ENCODE results near the gene PLEKHF1.

Gene PLEKHF1

DNA sequence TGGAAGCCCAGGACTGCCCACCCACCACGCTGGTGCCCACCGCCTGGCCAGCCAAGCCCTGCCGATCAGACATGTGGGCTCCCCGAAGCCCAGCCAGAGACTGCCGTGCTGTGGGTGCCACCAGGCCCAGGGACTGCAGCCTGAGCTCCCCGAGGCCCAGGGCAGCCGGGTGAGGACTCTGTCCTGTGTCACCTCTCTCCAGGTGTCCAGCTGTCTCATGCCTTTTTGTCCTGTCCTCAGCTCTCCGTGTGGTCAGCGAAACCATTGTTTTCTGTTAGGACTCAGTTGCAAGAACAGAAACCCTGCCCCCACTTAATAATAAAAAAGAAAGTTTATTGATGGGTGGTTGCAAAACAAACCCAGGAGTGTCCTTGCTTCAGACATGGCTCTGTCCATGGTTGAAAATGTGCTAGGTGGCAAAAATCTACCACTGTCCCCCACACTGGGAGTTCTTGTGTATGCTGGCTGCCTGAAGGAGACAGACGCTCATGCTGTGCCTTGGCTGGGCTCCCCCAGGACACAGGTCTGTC, 9.9 kb downstream of the PLEKHF1 start:
- no peak overlapping the region for H3K27ac ChIP-seq (replicated peaks)
- H3K27me3 ChIP-seq (ENCODE audit: insufficient read depth, poor library complexity, severe bottlenecking) = no peaks in the 10 kb centered on the region
- TF ChIP-seq REST (IDR thresholded peaks at IDR 0.05; ENCODE audit: insufficient replicate concordance, low read depth) (peak; percentile 60), GABPA (IDR thresholded peaks at IDR 0.05; ENCODE audit: low read depth) (no peak)
- no peak overlapping the region for H3K4me3 ChIP-seq (replicated peaks; ENCODE audit: insufficient read depth, low read length)
- no peak for DNase-seq (ENCODE audit: low read depth in 1 of 2, low spot score in 1 of 2)

DNA sequence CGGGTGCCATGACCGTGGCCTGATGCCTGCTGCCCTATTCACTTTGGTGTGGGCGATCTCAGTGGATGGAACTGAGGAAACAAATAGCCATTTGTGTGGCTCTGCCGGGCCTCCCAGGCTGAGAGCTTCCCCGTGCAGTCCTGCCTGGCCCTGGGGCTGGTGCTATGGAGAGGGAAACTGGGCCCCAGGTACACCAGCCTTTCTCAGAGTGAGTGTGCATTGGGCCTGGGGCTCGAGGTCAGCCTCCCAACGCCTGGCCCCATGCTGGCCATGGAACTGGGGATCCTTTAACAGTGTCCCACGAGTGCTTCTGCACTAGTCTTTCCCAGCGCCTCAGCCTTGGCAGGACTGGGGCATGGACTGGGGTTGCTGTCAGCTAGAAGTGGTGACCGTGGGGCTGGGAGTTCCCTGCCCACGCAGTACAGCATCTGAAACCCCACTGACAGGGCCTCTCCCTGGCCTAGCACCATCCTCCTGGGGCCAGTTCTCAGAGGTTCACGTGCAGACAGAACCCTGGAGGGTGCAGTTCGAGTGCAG, 10.5 kb downstream of the PLEKHF1 start:
- H3K27me3 ChIP-seq (ENCODE audit: insufficient read depth, poor library complexity, severe bottlenecking) = no peaks in the 10 kb centered on the region
- DNase-seq (ENCODE audit: low read depth in 1 of 2, low spot score in 1 of 2) = no peak
- no peak for TF ChIP-seq POLR2AphosphoS5 (IDR thresholded peaks at IDR 0.05; ENCODE audit: low read depth)
- no peak for TF ChIP-seq GABPA (IDR thresholded peaks at IDR 0.05; ENCODE audit: low read depth)
- TF ChIP-seq, protein P1, sequence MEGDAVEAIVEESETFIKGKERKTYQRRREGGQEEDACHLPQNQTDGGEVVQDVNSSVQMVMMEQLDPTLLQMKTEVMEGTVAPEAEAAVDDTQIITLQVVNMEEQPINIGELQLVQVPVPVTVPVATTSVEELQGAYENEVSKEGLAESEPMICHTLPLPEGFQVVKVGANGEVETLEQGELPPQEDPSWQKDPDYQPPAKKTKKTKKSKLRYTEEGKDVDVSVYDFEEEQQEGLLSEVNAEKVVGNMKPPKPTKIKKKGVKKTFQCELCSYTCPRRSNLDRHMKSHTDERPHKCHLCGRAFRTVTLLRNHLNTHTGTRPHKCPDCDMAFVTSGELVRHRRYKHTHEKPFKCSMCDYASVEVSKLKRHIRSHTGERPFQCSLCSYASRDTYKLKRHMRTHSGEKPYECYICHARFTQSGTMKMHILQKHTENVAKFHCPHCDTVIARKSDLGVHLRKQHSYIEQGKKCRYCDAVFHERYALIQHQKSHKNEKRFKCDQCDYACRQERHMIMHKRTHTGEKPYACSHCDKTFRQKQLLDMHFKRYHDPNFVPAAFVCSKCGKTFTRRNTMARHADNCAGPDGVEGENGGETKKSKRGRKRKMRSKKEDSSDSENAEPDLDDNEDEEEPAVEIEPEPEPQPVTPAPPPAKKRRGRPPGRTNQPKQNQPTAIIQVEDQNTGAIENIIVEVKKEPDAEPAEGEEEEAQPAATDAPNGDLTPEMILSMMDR (IDR thresholded peaks at IDR 0.05; ENCODE audit: insufficient read depth, low read length) = no peak
- TF ChIP-seq SPI1 (IDR thresholded peaks at IDR 0.05; ENCODE audit: borderline replicate concordance, low read depth) = no peak
- no peak for TF ChIP-seq REST (IDR thresholded peaks at IDR 0.05; ENCODE audit: insufficient replicate concordance, low read depth)
- H3K27ac ChIP-seq (replicated peaks) = no peak overlapping the region
- no peak overlapping the region for H3K4me3 ChIP-seq (replicated peaks; ENCODE audit: insufficient read depth, low read length)

GRCh38 chr19:29676586-29676985, 11.3 kb downstream of the PLEKHF1 start:
- Histone ChIP-seq H3K27ac (replicated peaks) (no peak overlapping the region), H3K27me3 (ENCODE audit: insufficient read depth, poor library complexity, severe bottlenecking) (no peaks in the 10 kb centered on the region), H3K4me3 (replicated peaks; ENCODE audit: insufficient read depth, low read length) (no peak overlapping the region)
- TF ChIP-seq, protein P1 (IDR thresholded peaks at IDR 0.05; ENCODE audit: insufficient read depth, low read length) = no peak
- TF ChIP-seq REST (IDR thresholded peaks at IDR 0.05; ENCODE audit: insufficient replicate concordance, low read depth) = no peak
- no peak for TF ChIP-seq SPI1 (IDR thresholded peaks at IDR 0.05; ENCODE audit: borderline replicate concordance, low read depth)
- TF ChIP-seq GABPA (IDR thresholded peaks at IDR 0.05; ENCODE audit: low read depth) = no peak
- TF ChIP-seq POLR2AphosphoS5 (IDR thresholded peaks at IDR 0.05; ENCODE audit: low read depth) = no peak
- DNase-seq (ENCODE audit: low read depth in 1 of 2, low spot score in 1 of 2) = no peak
